ENCODE results near the gene ABCA3.

ABCA3 gene

GRCh38 chr16:2343211-2343610, 2.7 kb upstream of the ABCA3 start:
- no peak for DNase-seq

DNA sequence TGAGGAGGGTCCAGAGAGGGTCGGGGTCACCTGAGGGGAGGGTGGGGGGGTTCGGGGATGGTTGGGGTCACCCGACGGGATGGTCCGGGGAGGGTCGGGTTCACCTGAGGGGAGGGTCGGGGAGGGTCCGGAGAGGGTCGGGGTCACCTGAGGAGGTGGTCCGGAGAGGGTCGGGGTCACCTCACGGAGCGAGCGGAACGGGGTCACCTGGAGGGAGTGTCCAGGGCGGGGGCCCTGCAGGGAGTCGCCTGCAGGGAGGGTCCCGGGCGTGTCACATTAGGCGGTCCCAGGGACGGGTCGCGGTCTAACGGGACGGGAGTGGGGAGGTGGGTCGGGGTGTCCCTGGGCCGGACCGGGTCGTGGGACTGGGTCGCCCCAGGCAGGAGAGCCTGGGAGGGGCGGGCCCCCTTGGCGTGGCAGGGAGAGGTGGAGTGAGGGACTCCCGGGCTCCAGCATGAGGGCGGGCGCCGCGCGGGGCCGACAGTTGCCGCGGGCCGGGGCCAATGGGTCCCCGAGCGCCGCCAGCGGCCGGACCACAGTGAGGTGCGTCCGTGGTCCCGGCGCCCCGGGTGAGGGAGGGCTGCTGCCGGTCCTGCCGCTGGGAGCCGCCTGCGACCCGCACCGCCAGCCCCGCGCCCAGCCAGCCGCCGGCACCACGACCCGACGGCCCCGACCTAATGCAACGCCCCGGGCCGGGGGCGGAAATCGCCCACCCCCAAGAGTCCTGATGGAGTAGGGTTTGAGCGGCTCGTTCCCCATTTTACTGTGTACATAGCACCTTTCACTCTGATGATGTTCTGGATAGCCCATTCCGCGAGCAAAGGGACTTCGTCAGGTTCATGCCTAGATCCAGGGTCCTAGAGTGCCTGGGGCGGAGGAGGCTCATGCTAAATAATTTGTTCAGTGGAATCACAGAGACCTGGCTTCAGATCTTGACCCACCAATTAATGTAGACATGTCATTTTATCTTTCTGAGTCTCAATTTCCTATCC, 1.2 kb upstream of the ABCA3 start:
- DNase-seq = no peak

DNA sequence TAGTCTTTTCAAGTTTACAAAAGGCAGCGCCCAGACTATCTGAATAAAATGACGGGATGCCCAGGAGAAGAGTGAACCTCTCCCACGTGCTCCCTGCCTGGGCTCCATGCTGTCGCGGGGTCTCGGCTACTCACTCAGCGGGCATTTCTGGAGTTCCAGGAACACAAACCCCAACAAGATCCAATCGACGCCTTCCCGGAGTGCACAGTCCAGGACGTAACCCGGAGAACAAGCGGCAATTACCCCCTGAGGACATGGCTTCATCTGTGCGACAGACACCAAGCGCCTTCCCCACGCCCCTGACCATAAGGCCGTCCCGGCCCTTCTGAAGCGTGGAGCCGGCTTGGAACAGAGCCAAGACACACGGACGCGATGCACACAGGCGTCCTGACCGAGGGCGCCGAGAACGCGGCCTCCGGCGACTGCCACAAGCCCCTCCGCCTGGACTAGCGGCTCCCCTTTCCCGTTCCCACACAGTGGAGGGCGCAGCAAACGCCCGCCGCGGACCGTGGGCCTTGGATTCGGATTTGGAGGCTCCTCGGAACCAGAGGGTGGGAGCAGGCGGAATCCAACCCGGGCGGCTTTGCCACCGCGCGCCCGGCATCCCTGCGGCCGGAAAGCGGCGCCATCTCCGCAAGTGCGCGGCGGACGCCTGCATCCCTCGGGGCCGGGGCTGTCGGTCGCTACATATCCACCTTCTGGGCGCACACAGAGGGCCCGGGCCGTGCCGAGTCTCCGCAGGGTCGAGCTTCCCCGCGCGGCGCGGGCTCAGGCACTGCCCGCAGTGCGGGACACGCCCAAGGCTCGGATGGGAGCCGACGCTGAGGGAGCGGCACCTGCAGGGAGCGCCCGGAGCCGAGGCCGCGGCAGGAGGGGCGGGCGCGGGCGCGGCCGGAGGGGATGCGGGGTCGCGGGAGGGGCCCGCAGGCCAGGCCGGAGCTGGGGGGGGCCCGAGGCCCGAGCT, 725 bp downstream of the ABCA3 start:
- DNase-seq = no peak

GRCh38 chr16:2337431-2338296, 2.9 kb downstream of the ABCA3 start:
- DNase-seq = no peak

- DNase-seq = no peak
Observed at GRCh38 chr16:2335286-2335895, 5.1 kb downstream of the ABCA3 start.

- no peak for DNase-seq
Observed at GRCh38 chr16:2333772-2334379, 6.7 kb downstream of the ABCA3 start.

- no peak for DNase-seq
Observed at GRCh38 chr16:2333231-2333630, 7.3 kb downstream of the ABCA3 start.

- no peak for DNase-seq
Observed at GRCh38 chr16:2331931-2332267, 8.6 kb downstream of the ABCA3 start.

DNA sequence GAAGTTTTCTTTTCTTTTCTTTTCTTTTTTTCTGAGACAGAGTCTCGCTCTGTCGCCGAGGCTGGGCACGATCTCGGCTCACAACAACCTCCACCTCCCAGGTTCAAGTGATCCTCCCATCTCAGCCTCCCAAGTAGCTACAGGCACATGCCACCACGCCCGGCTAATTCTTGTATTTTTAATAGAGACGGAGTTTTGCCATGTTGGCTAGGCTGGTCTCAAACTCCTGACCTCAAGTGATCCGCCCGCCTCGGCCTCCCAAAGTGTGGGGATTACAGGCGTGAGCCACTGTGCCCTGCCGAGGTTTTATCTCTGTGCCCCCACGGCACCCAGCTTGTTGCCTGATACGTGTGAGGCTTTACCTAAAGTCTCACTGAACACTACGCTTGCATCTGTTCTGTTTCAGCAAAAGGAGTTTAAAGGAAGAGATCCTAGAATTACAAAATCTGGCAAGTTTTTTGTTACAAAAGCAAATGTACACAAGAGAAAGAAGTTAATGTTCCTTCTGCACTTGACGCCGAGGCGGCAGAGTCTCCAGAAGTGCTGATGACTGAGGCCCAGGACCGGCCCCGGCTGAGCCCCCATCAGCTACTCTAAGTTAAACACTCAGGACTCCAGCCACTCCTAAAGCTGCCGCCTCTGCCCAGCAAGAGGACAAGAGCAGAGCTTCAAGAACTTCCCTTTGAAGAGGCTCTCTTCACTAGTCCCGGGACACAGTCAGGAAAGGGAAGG, 9.2 kb downstream of the ABCA3 start:
- DNase-seq = no peak

DNA sequence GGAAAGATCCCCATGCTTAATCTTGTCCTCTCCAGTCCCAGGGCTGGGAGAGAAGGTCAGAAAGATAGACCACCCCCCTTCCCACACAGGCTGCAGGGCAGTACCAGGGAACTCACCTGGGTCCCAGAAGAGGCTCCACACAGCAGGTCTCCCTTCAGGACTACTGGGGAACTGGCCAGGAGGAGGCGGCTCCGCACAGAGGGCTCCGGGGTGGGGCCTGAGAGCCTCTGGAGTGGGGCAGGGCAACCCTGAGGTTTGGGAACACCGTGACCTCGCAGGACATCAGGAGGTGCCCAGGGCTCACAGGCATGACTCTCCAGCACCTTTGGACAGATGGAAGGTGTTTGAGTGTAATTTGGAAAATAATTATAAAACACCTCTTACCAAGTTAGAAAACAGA, 11.0 kb downstream of the ABCA3 start:
- DNase-seq = no peak

- no peak for DNase-seq
Observed at GRCh38 chr16:2328428-2328827, 12.1 kb downstream of the ABCA3 start.

GRCh38 chr16:2326191-2326590, 14.3 kb downstream of the ABCA3 start:
- DNase-seq = no peak

GRCh38 chr16:2325791-2326190, 14.7 kb downstream of the ABCA3 start:
- no peak for DNase-seq

DNA sequence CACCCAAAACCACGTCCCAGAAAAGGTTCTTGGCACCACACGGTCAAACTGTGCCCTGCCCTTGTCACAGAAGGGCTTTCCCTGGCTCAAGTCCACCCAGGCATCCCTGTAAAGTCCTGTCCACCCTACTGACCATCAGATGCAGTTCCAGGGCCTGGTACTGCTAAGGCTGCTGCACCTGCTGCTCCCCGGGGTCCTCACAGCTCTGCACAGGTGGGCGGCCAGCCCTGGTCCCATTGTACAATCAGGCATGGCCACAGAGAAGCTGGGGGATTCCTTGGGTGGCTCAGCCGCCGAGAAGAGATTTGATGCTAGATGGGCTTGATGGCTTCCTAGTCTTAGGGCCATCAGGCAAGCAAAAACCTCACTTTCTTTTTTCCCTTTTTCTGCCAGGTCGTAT, 15.3 kb downstream of the ABCA3 start:
- DNase-seq = no peak

DNA sequence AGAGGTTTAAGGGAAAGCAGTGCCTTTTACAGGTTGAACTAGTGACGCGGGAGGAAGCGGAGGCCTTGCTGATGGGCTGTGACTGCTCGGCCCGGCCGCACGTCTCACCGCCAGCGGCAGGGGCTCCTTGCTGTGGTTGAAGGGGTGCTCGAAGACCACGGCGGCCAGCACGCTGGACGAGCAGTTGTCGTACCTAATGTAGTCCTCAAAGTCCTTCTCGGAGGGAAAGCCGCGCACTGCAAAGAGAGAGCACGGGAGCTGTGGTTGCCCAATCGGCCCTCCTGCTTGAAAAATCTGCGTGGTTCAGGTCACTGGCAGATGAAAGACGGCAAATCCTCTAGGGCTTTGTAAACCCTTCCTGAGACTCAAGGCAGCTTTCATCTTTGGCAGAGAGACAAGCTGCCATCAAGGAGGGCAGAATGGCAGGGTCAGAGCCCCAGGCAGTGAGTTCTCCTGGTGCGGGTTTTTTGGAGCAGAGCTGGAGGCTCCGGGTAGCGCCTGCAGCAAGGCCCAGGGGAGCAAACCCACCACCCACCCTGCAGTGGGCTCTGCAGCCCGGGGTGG, 16.1 kb downstream of the ABCA3 start:
- no peak for DNase-seq

DNA sequence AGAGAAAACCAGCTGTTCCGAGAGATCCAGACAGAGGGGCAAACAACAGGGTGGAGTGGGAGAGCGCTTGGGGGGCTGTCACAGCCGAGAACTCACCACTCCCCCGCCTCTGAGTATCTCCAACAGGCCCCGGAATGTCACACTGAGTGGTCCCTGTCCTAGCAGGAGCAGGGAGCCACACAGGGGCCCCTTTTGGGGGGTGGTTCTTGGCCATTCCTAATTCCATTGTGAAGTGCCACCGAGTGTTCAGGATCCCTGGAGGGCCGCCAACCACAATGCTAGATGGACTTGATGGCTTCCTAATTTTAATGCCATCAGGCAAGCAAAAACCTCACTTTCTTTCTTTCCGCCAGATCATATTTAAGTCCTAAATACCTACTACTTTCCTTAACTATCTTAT, 16.8 kb downstream of the ABCA3 start:
- no peak for DNase-seq

DNA sequence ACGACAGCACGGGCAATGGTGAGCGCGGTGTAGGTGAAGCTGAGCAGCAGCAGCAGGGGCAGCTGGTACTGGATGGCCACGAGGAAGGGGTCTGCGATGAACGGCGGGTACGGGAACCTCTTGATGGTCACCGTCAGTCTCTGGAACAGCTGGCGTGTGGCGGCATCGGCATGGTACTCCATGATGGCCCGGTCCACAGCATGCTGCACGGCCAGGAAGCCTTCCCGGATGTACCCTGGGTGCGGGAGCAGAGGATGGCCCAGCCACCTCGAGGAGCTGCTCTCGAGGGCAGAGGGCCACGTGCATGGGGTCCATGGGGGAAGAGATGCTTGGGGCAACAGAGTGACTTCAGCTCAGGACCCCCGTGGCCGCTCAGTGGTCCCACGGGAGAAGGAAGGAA, 20.9 kb downstream of the ABCA3 start:
- DNase-seq = no peak

DNA sequence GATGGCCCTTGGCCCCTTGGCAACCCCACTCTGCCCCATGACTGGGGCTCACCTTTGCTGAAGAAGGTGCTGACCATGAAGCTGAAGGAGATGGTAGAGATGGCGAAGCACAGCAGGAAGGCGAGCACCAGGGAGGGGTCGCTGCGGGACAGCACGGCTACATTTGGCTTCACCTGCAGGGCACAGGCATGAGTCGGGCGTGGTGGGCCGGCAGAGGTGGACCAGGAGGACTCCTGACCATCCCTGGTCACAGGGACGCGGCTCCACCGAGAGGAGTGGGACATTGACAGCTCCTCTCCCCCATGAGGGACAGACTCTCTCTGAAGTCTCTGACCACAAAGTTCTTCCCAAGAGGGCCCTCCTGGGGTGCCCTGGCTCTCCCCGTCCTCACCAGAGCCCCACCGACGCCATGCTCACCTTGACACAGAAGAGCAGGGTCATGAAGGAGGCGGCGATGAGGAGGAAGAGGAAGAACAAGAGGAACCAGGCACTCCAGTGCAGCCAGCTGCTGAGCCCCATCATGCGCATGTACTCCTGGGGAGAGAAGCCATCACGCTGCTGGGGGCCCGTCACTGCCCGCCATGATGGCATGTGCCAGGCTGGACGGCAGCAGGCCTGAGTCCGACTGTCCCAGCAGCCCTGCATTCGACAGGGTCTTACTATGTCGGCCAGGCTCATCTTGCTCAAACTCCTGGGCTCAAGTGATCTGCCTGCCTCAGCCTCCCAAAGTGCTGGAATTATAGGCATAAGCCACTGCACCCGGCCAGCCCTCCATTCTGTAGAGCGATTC, 23.1 kb downstream of the ABCA3 start:
- DNase-seq = no peak

GRCh38 chr16:2308089-2308962, 32.2 kb downstream of the ABCA3 start:
- DNase-seq = no peak

All from stimulated activated naive CD4-positive, alpha-beta T cell treated with Interleukin-2 at 50 U/mL for 16 hours (primary cell).